CD4-positive, alpha-beta T cell treated with Interleukin-4 for 4 hours (primary cell): ENCODE results near the gene CD302.
"Not testable (repeated sequence)": the region's sequence is repeated elsewhere in the genome, so short reads cannot be mapped to it uniquely, and the experiment has no call there.

Source experiments
- DNase-seq: peaks from one replicate; pipeline ENCODE4 v3.0.0-alpha.2; 2020

Gene CD302

GRCh38 chr2:159745237-159745636, 52.8 kb downstream of the CD302 start:
- not testable (repeated sequence) for DNase-seq

GRCh38 chr2:159744363-159744762, 53.6 kb downstream of the CD302 start:
- DNase-seq, result no peak

- no peak for DNase-seq
Measured at GRCh38 chr2:159742846-159743245, 55.2 kb downstream of the CD302 start.

- no peak for DNase-seq
Measured at GRCh38 chr2:159738509-159739390, 59.3 kb downstream of the CD302 start.

GRCh38 chr2:159737917-159738296, 60.1 kb downstream of the CD302 start:
- no peak for DNase-seq

GRCh38 chr2:159737292-159737916, 60.6 kb downstream of the CD302 start:
- DNase-seq, result no peak

- peak; percentile 15 for DNase-seq
Measured at GRCh38 chr2:159736048-159736447, 62.0 kb downstream of the CD302 start.

GRCh38 chr2:159735648-159736047, 62.4 kb downstream of the CD302 start:
- no peak for DNase-seq

GRCh38 chr2:159728629-159729028, 69.4 kb downstream of the CD302 start:
- DNase-seq, result no peak

- no peak for DNase-seq
Measured at GRCh38 chr2:159725713-159726112, 72.3 kb downstream of the CD302 start.

GRCh38 chr2:159724795-159725572, 73.0 kb downstream of the CD302 start:
- DNase-seq, result not testable (repeated sequence)

GRCh38 chr2:159722580-159722979, 75.4 kb downstream of the CD302 start:
- no peak for DNase-seq

GRCh38 chr2:159720676-159721075, 77.3 kb downstream of the CD302 start:
- DNase-seq, result no peak
